ENCODE results near the gene TMEM129. TPM values are rescaled to one million over a fixed set of nuclear protein-coding genes. Genes with fewer than 3 reads are reported as not detected.
"Not testable (repeated sequence)": the region's sequence is repeated elsewhere in the genome, so short reads cannot be mapped to it uniquely, and the experiment has no call there.

TMEM129 gene
- total RNA-seq, 1 donor from 2014 or later = 31.2 TPM

- DNase-seq (no peak), ATAC-seq (peak; percentile 2)
- intact Hi-C loops (cut with micrococcal nuclease) = no loop called here
Measured at GRCh38 chr4:1683261-1683735, 37.8 kb downstream of the TMEM129 start.

DNA sequence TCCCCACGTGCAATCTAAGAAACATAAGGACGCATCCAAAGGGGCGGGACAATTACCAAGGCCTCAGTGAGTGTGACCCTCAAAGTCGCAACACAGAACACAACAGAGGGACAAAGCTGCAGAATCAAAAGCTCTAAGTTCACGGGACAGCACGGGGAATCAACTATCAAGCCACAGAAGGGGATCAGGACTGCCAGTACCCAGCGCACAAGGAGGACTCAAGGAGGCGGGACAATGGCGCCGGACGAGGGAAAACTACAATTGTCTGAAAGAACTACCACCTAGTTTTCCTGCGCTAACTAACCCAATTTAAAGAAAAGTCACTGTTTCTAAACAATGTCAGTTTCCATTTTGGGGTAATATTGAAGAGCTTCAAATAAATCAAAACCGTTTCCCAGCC lies 38.3 kb downstream of the TMEM129 start:
- no peak for ATAC-seq
- no peak for DNase-seq
- intact Hi-C loops (cut with micrococcal nuclease) = no loop called here

DNA sequence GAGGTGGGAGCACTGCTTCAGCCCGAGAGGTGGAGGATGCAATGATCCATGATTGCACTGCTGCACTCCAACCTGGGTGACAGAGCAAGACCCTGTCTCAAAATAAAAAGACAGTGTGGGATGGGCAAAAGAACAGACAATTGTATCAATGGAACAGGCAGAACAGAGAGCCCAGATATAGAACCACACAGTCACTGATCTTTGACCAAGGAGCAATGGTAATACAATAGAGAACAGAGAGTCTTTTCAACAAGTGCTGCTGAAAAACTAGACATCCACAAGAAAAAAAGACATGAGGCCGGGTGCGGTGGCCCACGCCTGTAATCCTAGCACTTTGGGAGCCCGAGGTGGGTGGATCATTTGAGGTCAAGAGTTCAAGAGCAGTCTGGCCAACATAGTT lies 42.9 kb downstream of the TMEM129 start:
- DNase-seq = no peak
- ATAC-seq = no peak
- intact Hi-C loops (cut with micrococcal nuclease) = no loop called here

GRCh38 chr4:1676605-1677525 lies 44.3 kb downstream of the TMEM129 start:
- no peak for DNase-seq
- ATAC-seq = no peak
- intact Hi-C loops (cut with micrococcal nuclease) = no loop called here

DNA sequence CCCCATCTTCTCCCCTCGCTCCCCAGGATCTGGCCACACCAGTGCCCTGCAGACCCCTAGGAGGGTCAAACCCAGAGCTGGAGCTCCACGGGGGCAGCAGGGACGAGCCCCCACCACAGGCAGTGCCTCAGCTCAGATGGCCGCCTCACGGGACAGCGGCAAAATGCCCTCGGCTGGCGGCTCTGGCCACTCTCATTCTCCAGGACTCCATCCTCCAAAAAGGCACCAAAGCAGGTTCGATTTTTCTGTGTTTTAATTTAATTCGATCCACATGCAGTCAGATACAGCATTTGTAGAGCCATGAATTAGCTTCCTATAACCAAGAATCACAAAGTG lies 45.4 kb downstream of the TMEM129 start:
- ATAC-seq (no peak), DNase-seq (no peak)
- intact Hi-C loops (cut with micrococcal nuclease) = no loop called here

DNA sequence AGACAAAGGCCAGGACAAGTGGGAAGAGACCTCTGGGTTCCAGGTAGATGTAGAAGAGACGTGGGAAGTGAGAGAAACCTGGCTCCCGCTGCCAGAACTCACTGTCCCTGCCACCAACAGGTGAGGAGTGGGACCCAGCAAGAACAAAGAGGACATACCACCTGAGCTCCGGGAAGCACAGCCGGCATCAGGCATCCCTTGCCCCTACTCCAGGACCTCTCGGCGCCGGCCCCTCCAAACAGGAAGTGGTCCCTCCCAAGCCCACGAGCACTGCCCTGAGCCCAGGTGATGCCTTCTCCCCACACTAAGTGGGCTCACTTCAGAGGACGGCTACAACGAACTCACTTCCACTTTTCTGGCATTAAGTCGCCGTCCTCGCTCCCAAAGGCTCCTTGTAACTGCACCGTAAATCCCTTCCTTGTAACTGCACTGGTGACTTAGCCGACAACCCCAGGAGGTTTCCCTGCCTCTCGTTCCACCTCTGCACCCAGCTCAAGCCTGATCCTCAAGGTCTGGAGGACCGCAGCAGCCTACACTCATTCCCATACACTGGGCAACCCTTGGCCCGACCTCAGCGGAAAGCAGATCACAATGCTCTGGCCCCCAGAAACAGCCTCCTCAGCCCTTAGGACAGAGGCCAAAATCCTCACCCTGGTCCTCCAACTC lies 45.9 kb downstream of the TMEM129 start:
- DNase-seq (no peak), ATAC-seq (no peak)
- intact Hi-C loops (cut with micrococcal nuclease) = no loop called here

DNA sequence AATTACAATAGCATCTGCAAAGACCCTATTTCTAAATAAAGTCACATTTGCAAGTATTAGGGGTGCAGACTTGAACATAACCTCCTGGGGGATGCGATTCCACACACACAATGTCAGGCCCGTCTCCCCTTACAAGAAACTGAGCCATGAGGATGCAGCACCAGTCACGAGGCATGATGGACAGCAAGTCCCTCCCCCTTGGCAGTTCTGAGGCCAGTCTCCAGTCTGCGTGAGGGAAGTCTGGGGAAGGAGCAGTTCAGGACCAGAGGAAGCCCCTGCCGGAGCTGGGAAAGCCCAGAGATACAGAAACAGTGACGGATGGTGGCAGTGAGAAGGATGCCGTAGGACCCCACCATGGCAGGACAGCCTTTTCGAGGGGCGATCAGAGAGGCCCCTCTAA lies 46.4 kb downstream of the TMEM129 start:
- intact Hi-C loops (cut with micrococcal nuclease) = no loop called here
- DNase-seq = no peak

GRCh38 chr4:1673671-1674070 lies 47.5 kb downstream of the TMEM129 start:
- DNase-seq = no peak
- ATAC-seq = no peak
- intact Hi-C loops (cut with micrococcal nuclease) = no loop called here

More for the DNA sequence above, 46.4 kb downstream of the TMEM129 start:
- no peak for ATAC-seq

DNA sequence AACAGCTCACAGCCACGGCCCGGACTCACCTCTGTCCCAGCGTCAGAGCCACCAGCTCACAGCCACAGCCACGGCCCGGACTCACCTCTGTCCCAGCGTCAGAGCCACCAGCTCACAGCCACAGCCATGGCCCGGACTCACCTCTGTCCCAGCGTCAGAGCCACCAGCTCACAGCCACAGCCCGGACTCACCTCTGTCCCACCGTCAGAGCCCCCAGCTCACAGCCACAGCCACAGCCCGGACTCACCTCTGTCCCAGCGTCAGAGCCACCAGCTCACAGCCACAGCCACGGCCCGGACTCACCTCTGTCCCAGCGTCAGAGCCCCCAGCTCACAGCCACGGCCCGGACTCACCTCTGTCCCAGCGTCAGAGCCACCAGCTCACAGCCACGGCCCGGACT lies 50.1 kb downstream of the TMEM129 start:
- intact Hi-C loops (cut with micrococcal nuclease); ATAC-seq; DNase-seq: not testable (repeated sequence)

DNA sequence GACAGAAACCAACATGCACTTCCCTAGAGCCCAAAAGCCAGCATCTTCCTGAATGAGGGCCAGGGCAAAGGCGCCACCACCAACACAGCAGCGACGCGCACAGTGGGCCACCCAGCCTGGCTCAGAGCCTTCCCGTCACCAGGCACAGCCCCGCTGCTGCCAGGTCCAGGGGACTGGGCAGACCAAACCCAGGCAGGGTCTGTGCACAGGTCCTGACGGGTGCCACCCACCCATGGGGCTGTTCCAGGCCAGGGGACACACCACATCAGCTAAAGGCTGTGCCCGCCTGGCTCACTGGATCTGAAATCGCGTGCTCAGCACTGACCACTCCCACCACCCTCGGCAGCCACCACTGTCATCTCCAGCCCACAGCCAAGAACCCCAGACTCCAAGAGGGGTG lies 50.8 kb downstream of the TMEM129 start:
- DNase-seq (no peak), ATAC-seq (no peak)
- intact Hi-C loops (cut with micrococcal nuclease) = no loop called here

- no peak for DNase-seq
Measured at GRCh38 chr4:1669850-1670249, 51.3 kb downstream of the TMEM129 start.

GRCh38 chr4:1669270-1669669 lies 51.9 kb downstream of the TMEM129 start:
- DNase-seq (no peak), ATAC-seq (no peak)

More at GRCh38 chr4:1669850-1670249, 51.3 kb downstream of the TMEM129 start:
- intact Hi-C loops (cut with micrococcal nuclease) = no loop called here
- ATAC-seq = no peak

DNA sequence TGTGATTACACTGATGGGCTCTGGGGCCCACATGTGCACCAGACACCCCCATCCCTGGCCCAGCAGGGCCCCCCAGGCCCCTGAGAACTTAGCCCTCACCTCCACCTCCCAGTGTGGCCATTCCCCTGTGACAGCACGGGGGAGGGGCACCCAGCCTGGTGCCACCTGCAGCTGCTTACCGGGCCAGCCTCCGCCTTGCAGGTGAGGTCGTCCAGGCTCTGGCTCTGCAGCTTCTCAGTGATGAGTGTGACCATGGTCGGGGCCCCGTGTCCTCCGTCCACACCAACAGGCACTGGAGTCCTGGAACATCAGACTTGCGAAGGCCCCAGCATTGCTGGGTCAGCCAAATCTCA lies 52.7 kb downstream of the TMEM129 start:
- ATAC-seq (no peak), DNase-seq (no peak)
- intact Hi-C loops (cut with micrococcal nuclease) = no loop called here

More at GRCh38 chr4:1669270-1669669, 51.9 kb downstream of the TMEM129 start:
- intact Hi-C loops (cut with micrococcal nuclease) = no loop called here

- peak; percentile 43 for ATAC-seq
- no peak for DNase-seq
- intact Hi-C loops (cut with micrococcal nuclease) = no loop called here
Measured at GRCh38 chr4:1667273-1667672, 53.9 kb downstream of the TMEM129 start.

DNA sequence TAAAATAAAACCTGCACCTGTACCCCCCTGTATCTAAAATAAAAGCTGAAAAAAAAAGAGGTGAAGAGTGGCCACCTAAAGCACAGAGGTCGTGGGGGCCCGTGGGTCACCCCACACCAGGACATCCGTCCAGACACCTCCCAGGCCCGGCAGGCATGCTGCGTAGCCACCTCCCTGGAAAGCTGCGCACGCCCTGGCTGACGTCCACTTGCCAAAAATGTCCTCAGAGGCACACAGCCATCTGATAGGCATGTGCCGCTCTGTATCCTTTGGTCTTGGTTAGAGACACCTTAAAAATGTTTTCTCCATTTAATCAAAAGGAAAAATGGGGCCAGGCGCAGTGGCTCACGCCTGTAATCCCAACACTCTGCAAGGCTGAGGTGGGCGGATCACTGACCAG lies 54.7 kb downstream of the TMEM129 start:
- DNase-seq = peak; percentile 83
- intact Hi-C loops (cut with micrococcal nuclease) = no loop called here
- ATAC-seq = peak; percentile 91

Other genes with a start within 250 kb of the TMEM129 start
- gene FAM53A, start 37.0 kb downstream of the TMEM129 start, total RNA-seq = 1.3 TPM
- 14.3 TPM for gene SLBP, start 9.0 kb downstream of the TMEM129 start, total RNA-seq
- 6.4 TPM for gene TACC3, start 198 bp upstream of the TMEM129 start, total RNA-seq
- 1.7 TPM for gene FGFR3, start 72.0 kb upstream of the TMEM129 start, total RNA-seq
- 46.2 TPM for gene LETM1, start 134.8 kb upstream of the TMEM129 start, total RNA-seq
- gene NSD2, start 150.1 kb upstream of the TMEM129 start, total RNA-seq = 45.3 TPM

All from left ventricle myocardium superior (tissue), 1 donor.